ENCODE results near the gene LCN15.
"Not testable (repeated sequence)": the region's sequence is repeated elsewhere in the genome, so short reads cannot be mapped to it uniquely, and the experiment has no call there.

The LCN15 gene

GRCh38 chr9:136761545-136761981 is 2.8 kb downstream of the LCN15 start:
- H3K36me3 ChIP-seq (ENCODE audit: insufficient read depth, insufficient read length, low read length) = no peaks in the 10 kb centered on the region
- no peak for TF ChIP-seq ZNF274 (IDR thresholded peaks at IDR 0.05; ENCODE audit: low read depth, low read length)
- TF ChIP-seq YY1 (IDR thresholded peaks at IDR 0.05; ENCODE audit: insufficient read depth, insufficient read length) = no peak
- TF ChIP-seq SUZ12 (IDR thresholded peaks at IDR 0.05; ENCODE audit: extremely low read depth, insufficient read depth, insufficient read length) = no peak
- H3K27me3 ChIP-seq (ENCODE audit: insufficient read depth, insufficient read length) = no peaks in the 10 kb centered on the region
- peaks cover 55% of the 10 kb centered on the region for H3K4me1 ChIP-seq (ENCODE audit: insufficient read depth, insufficient read length)
- DNase-seq (ENCODE audit: low read depth, low spot score) = no peak
- no peaks in the 10 kb centered on the region for H3K9me3 ChIP-seq (ENCODE audit: insufficient read depth, low read length)
- H3K4me3 ChIP-seq (ENCODE audit: insufficient read length, low read depth) = no peak overlapping the region
- no peak overlapping the region for H3K9ac ChIP-seq (ENCODE audit: insufficient read length, low read depth)

- Histone ChIP-seq H3K9ac (ENCODE audit: insufficient read length, low read depth) (peak overlapping the region; percentile 59), H3K4me1 (ENCODE audit: insufficient read depth, insufficient read length) (peaks cover 55% of the 10 kb centered on the region)
- not testable (repeated sequence) for H3K36me3 ChIP-seq (ENCODE audit: insufficient read depth, insufficient read length, low read length); H3K27me3 ChIP-seq (ENCODE audit: insufficient read depth, insufficient read length); H3K4me3 ChIP-seq (ENCODE audit: insufficient read length, low read depth); H3K9me3 ChIP-seq (ENCODE audit: insufficient read depth, low read length)
- DNase-seq (ENCODE audit: low read depth, low spot score) = peak; percentile 40
These were observed 3.3 kb downstream of the LCN15 start for GRCh38 chr9:136760834-136761544.

- no peak for TF ChIP-seq YY1 (IDR thresholded peaks at IDR 0.05; ENCODE audit: insufficient read depth, insufficient read length)
- no peak for TF ChIP-seq ZNF274 (IDR thresholded peaks at IDR 0.05; ENCODE audit: low read depth, low read length)
- no peak for TF ChIP-seq SUZ12 (IDR thresholded peaks at IDR 0.05; ENCODE audit: extremely low read depth, insufficient read depth, insufficient read length)
- peak overlapping the region; percentile 59 for H3K9ac ChIP-seq (ENCODE audit: insufficient read length, low read depth)
These were observed 3.9 kb downstream of the LCN15 start for GRCh38 chr9:136760424-136760823.

GRCh38 chr9:136759436-136760325 is 4.6 kb downstream of the LCN15 start:
- peaks cover 50% of the 10 kb centered on the region for H3K4me1 ChIP-seq (ENCODE audit: insufficient read depth, insufficient read length)
- no peak overlapping the region for H3K4me3 ChIP-seq (ENCODE audit: insufficient read length, low read depth)
- H3K9ac ChIP-seq (ENCODE audit: insufficient read length, low read depth) = peak overlapping the region; percentile 59
- TF ChIP-seq SUZ12 (IDR thresholded peaks at IDR 0.05; ENCODE audit: extremely low read depth, insufficient read depth, insufficient read length) = no peak
- TF ChIP-seq YY1 (IDR thresholded peaks at IDR 0.05; ENCODE audit: insufficient read depth, insufficient read length) = no peak
- no peak for TF ChIP-seq ZNF274 (IDR thresholded peaks at IDR 0.05; ENCODE audit: low read depth, low read length)
- no peaks in the 10 kb centered on the region for H3K27me3 ChIP-seq (ENCODE audit: insufficient read depth, insufficient read length)
- H3K36me3 ChIP-seq (ENCODE audit: insufficient read depth, insufficient read length, low read length) = no peaks in the 10 kb centered on the region
- H3K9me3 ChIP-seq (ENCODE audit: insufficient read depth, low read length) = no peaks in the 10 kb centered on the region
- no peak for DNase-seq (ENCODE audit: low read depth, low spot score)

More at GRCh38 chr9:136760424-136760823, 3.9 kb downstream of the LCN15 start:
- Histone ChIP-seq H3K9me3 (ENCODE audit: insufficient read depth, low read length) (no peaks in the 10 kb centered on the region), H3K4me1 (ENCODE audit: insufficient read depth, insufficient read length) (peaks cover 55% of the 10 kb centered on the region), H3K27me3 (ENCODE audit: insufficient read depth, insufficient read length) (no peaks in the 10 kb centered on the region), H3K4me3 (ENCODE audit: insufficient read length, low read depth) (no peak overlapping the region), H3K36me3 (ENCODE audit: insufficient read depth, insufficient read length, low read length) (no peaks in the 10 kb centered on the region)
- DNase-seq (ENCODE audit: low read depth, low spot score) = no peak

- TF ChIP-seq SUZ12 (IDR thresholded peaks at IDR 0.05; ENCODE audit: extremely low read depth, insufficient read depth, insufficient read length) = no peak
- no peak for TF ChIP-seq YY1 (IDR thresholded peaks at IDR 0.05; ENCODE audit: insufficient read depth, insufficient read length)
- no peak overlapping the region for H3K9ac ChIP-seq (ENCODE audit: insufficient read length, low read depth)
- DNase-seq (ENCODE audit: low read depth, low spot score) = no peak
- no peaks in the 10 kb centered on the region for H3K36me3 ChIP-seq (ENCODE audit: insufficient read depth, insufficient read length, low read length)
- peaks cover 47% of the 10 kb centered on the region for H3K4me1 ChIP-seq (ENCODE audit: insufficient read depth, insufficient read length)
- H3K4me3 ChIP-seq (ENCODE audit: insufficient read length, low read depth) = no peak overlapping the region
- H3K27me3 ChIP-seq (ENCODE audit: insufficient read depth, insufficient read length) = no peaks in the 10 kb centered on the region
- no peaks in the 10 kb centered on the region for H3K9me3 ChIP-seq (ENCODE audit: insufficient read depth, low read length)
These were observed 5.3 kb downstream of the LCN15 start for GRCh38 chr9:136759001-136759400.

GRCh38 chr9:136757751-136758140 is 6.6 kb downstream of the LCN15 start:
- no peaks in the 10 kb centered on the region for H3K9me3 ChIP-seq (ENCODE audit: insufficient read depth, low read length)
- DNase-seq (ENCODE audit: low read depth, low spot score) = no peak
- TF ChIP-seq ZNF274 (IDR thresholded peaks at IDR 0.05; ENCODE audit: low read depth, low read length) = no peak
- no peak for TF ChIP-seq YY1 (IDR thresholded peaks at IDR 0.05; ENCODE audit: insufficient read depth, insufficient read length)
- TF ChIP-seq SUZ12 (IDR thresholded peaks at IDR 0.05; ENCODE audit: extremely low read depth, insufficient read depth, insufficient read length) = no peak
- H3K9ac ChIP-seq (ENCODE audit: insufficient read length, low read depth) = no peak overlapping the region
- no peak overlapping the region for H3K4me3 ChIP-seq (ENCODE audit: insufficient read length, low read depth)
- peaks cover 45% of the 10 kb centered on the region for H3K4me1 ChIP-seq (ENCODE audit: insufficient read depth, insufficient read length)
- H3K36me3 ChIP-seq (ENCODE audit: insufficient read depth, insufficient read length, low read length) = no peaks in the 10 kb centered on the region
- no peaks in the 10 kb centered on the region for H3K27me3 ChIP-seq (ENCODE audit: insufficient read depth, insufficient read length)

- TF ChIP-seq ZNF274 (IDR thresholded peaks at IDR 0.05; ENCODE audit: low read depth, low read length) (no peak), YY1 (IDR thresholded peaks at IDR 0.05; ENCODE audit: insufficient read depth, insufficient read length) (no peak), SUZ12 (IDR thresholded peaks at IDR 0.05; ENCODE audit: extremely low read depth, insufficient read depth, insufficient read length) (no peak)
- Histone ChIP-seq H3K36me3 (ENCODE audit: insufficient read depth, insufficient read length, low read length) (no peaks in the 10 kb centered on the region), H3K9me3 (ENCODE audit: insufficient read depth, low read length) (peaks cover 2% of the 10 kb centered on the region; the same call in 1 of the 2 replicates), H3K9ac (ENCODE audit: insufficient read length, low read depth) (peak overlapping the region; percentile 8), H3K27me3 (ENCODE audit: insufficient read depth, insufficient read length) (no peaks in the 10 kb centered on the region), H3K4me3 (ENCODE audit: insufficient read length, low read depth) (no peak overlapping the region), H3K4me1 (ENCODE audit: insufficient read depth, insufficient read length) (peaks cover 44% of the 10 kb centered on the region)
- no peak for DNase-seq (ENCODE audit: low read depth, low spot score)
These were observed 7.0 kb downstream of the LCN15 start for GRCh38 chr9:136757328-136757727.

All from NT2/D1 (cell line).